Lung (tissue), 12 donors: ENCODE data around the gene BCL2. TPM values are rescaled to one million over a fixed set of nuclear protein-coding genes. Genes with fewer than 3 reads are reported as not detected.
A peak's percentile ranks its signal among the peaks of the same experiment; 100 is the strongest.

ENCODE experiments used
- ATAC-seq: fragments of 200-7000 bp; cut with Tn5 transposase; one replicate; pipeline ENCODE4 v1.9.1; 2020; ENCODE audit warnings: moderate number of reproducible peaks; ENCODE audit not compliant: insufficient read depth, low FRiP score
- DNase-seq, 3 donors: peaks; one replicate each; pipeline ENCODE4 v3.0.0-alpha.2; 2013 to 2017
- H3K27ac ChIP-seq, 2 donors: one replicate each; pipeline ENCODE4 v1.5.1; 2013; ENCODE audit warnings: mild to moderate bottlenecking in 2 of 2, moderate library complexity in 2 of 2, control low read depth in 1 of 2, inconsistent platforms in 1 of 2, low read depth in 1 of 2, low read length in 1 of 2
- H3K27me3 ChIP-seq, 3 donors: one replicate each; pipeline ENCODE4 v1.5.1; 2013; ENCODE audit warnings: low read length in 2 of 3; ENCODE audit not compliant: control insufficient read depth in 3 of 3, insufficient read depth in 3 of 3
- H3K36me3 ChIP-seq, 4 donors: one replicate each; pipeline ENCODE4 v1.5.1; 2013; ENCODE audit warnings: low read length in 4 of 4, mild to moderate bottlenecking in 1 of 4, moderate library complexity in 1 of 4; ENCODE audit not compliant: control insufficient read depth in 4 of 4, insufficient read depth in 4 of 4
- H3K4me1 ChIP-seq, 5 donors: one replicate each; pipeline ENCODE4 v1.5.1; 2013; ENCODE audit warnings: low read length in 5 of 5, mild to moderate bottlenecking in 2 of 5, moderate library complexity in 1 of 5; ENCODE audit not compliant: control insufficient read depth in 5 of 5, insufficient read depth in 5 of 5
- H3K4me3 ChIP-seq: one replicate; pipeline ENCODE4 v1.5.1; 2013; ENCODE audit warnings: mild to moderate bottlenecking, control low read depth, moderate library complexity
- H3K9ac ChIP-seq, 2 donors: one replicate each; pipeline ENCODE4 v1.5.1; 2013; ENCODE audit warnings: low read length in 2 of 2, control low read depth in 1 of 2; ENCODE audit not compliant: insufficient read depth in 1 of 2
- H3K9me3 ChIP-seq, 4 donors: one replicate each; pipeline ENCODE4 v1.5.1; 2013; ENCODE audit warnings: low read length in 3 of 4, mild to moderate bottlenecking in 1 of 4, moderate library complexity in 1 of 4; ENCODE audit not compliant: control insufficient read depth in 4 of 4, insufficient read depth in 3 of 4
- WGBS, 2 donors: extraction: QIAGEN DNeasy Blood & Tissue Kit; methylation state at CpG; one replicate each; pipeline ENCODE4 v1.1.7; 2013; 5-methylcytosine and 5-hydroxymethylcytosine counted together
- polyA plus RNA-seq, 2 donors: library from polyadenylated mRNA; stranded (reverse); fragments of 200-250 nt; gene quantifications; one replicate each; pipeline ENCODE4 v1.2.1, GENCODE V29; 2013
- total RNA-seq, 2 donors: library from RNA; depleted of rRNA in 1 of 2; stranded (reverse); fragments of >200 nt in 1 of 2; gene quantifications; one replicate each; pipeline ENCODE4 v1.2.1, GENCODE V29; 2014 to 2021
- TF ChIP-seq, protein P1 (sequence below): IDR thresholded peaks from 2 replicates; pipeline ENCODE4 v1.5.1; 2012; ENCODE audit warnings: mild to moderate bottlenecking; ENCODE audit errors: control extremely low read depth, extremely low read depth
- donor health status: control.
- donor health status: control.
- donor health status: Bipolar disorder and iron deficiency.
- donor health status: healthy.
- donor health status: DM: yes; HTN: yes; CAD: no.

The BCL2 gene
- total and polyA plus RNA-seq, 4 donors, result 1.5 to 30.9 (median 5.3) TPM

DNA sequence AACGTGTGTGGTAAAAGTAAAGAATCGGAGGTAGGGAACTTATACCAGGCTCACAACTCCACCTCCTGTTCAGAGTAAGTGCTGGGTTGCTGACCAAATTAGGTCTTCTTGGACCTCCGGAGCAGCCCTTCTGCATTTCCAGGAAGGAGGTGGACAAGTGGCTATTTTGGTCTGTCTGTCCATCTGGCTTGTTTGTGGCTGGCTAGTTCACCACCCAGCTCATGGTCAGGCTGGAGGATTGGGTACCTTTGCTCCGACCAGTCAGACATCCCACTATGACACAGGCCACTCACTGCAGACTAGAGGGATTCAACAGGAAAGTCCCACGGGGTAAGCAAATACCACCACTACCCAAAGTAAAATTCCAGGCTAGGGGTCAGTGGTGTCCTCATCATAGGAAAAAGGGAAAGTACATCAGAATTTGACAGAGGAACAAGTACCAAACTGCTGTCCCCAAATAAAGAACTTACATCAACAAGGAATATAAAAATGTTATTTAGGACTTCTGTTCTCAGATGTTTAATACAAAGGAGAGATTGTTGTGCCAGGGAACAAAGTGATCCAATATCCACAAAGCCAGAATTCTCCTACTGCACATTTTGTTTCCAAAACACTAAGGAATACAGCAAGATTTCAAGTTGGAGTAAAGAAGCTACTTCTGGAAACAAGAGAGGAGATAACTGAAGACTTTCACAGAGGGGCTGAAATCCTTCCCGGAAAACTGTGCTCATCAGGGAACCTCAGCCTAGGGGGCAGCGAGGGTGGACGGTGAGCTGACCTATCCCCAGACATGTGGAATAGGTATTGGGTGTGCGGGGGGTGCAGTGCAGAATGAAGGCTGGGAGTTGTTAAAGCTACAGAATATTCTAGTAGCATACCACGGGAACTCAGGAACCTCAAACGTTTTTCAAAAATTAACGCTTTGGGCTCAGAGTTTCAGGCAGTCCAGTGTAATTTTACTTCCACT, 56.9 kb downstream of the BCL2 start:
- H3K4me1 ChIP-seq, result peaks cover 0 to 12% (median 10%) of the 10 kb centered on the region in 5 donors
- no peaks in the 10 kb centered on the region for H3K27me3 ChIP-seq
- 63 to 73% methylated on average over 12 of the region's 12 CpGs for WGBS, 2 donors
- ATAC-seq (no peak), DNase-seq (no peak)
- no peaks in the 10 kb centered on the region for H3K9me3 ChIP-seq
- H3K4me3 ChIP-seq, result no peak overlapping the region
- TF ChIP-seq, protein P1, sequence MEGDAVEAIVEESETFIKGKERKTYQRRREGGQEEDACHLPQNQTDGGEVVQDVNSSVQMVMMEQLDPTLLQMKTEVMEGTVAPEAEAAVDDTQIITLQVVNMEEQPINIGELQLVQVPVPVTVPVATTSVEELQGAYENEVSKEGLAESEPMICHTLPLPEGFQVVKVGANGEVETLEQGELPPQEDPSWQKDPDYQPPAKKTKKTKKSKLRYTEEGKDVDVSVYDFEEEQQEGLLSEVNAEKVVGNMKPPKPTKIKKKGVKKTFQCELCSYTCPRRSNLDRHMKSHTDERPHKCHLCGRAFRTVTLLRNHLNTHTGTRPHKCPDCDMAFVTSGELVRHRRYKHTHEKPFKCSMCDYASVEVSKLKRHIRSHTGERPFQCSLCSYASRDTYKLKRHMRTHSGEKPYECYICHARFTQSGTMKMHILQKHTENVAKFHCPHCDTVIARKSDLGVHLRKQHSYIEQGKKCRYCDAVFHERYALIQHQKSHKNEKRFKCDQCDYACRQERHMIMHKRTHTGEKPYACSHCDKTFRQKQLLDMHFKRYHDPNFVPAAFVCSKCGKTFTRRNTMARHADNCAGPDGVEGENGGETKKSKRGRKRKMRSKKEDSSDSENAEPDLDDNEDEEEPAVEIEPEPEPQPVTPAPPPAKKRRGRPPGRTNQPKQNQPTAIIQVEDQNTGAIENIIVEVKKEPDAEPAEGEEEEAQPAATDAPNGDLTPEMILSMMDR, result no peak
- H3K27ac ChIP-seq, result peak overlapping the region in 1 of 2 donors; percentile 55
- no peak overlapping the region for H3K9ac ChIP-seq
- H3K36me3 ChIP-seq, result no peaks in the 10 kb centered on the region

DNA sequence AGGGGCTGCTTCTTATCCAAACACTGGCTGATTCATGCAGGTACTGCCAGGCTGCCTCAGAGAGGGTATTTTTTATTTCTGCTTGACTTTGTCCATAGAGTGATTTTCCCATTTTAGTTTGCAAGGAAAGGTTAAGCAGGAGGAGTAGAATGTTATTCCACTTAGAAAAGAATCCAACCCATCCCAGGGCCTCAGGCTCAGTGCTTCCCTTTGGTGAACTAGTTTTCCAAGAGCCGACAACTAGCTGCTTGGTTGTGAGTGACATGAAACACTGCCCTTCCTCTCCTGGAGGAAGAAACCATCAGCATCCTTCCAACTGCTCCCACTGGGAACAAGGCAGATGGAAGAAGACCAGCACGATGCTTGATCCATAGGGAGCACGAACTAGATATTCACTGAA, 58.5 kb downstream of the BCL2 start:
- H3K27ac ChIP-seq, result no peak overlapping the region
- ATAC-seq, result no peak
- 94 to 96% methylated on average over 3 of the region's 3 CpGs for WGBS, 2 donors

DNA sequence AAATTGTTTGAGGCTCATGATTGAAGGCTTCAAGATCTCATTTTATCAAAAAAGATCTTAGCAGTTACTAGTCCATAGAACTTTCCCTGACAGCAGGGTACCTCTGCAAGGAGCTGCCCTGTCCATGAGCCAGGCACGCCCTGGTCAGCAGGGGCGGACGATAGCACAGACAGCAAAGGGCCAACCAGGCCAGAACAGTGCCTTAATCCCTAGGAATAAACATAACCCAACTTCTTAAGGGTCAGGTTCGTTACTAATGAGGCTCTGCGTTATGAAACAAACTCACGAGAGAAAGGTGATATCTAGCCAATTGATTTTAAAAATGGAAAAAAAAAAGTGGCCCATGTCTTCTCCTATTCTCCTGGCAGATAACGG, 59.2 kb downstream of the BCL2 start:
- Histone ChIP-seq H3K4me3 (no peak overlapping the region), H3K36me3 (no peaks in the 10 kb centered on the region), H3K4me1 (peaks cover 0 to 12% (median 10%) of the 10 kb centered on the region in 5 donors), H3K9me3 (no peaks in the 10 kb centered on the region), H3K27me3 (no peaks in the 10 kb centered on the region), H3K9ac (no peak overlapping the region), H3K27ac (no peak overlapping the region)
- WGBS, 2 donors, result 85 to 91% methylated on average over 7 of the region's 7 CpGs
- TF ChIP-seq, protein P1, result no peak
- DNase-seq (no peak), ATAC-seq (no peak)

More for the DNA sequence above, 58.5 kb downstream of the BCL2 start:
- Histone ChIP-seq H3K4me3 (no peak overlapping the region), H3K27me3 (no peaks in the 10 kb centered on the region), H3K4me1 (peaks cover 0 to 12% (median 10%) of the 10 kb centered on the region in 5 donors), H3K9me3 (no peaks in the 10 kb centered on the region), H3K36me3 (no peaks in the 10 kb centered on the region), H3K9ac (no peak overlapping the region)
- TF ChIP-seq, protein P1, result no peak
- no peak for DNase-seq
